Measurements from ENCODE around the gene TGM6. TPM values are rescaled to one million over a fixed set of nuclear protein-coding genes. Genes with fewer than 3 reads are reported as not detected.

TGM6 gene
- total and polyA plus RNA-seq, 9 of the 15 experiments (the other 6 are each of a cell fraction or from before 2014, with no cell fraction given): not detected

- TF ChIP-seq, protein P1, sequence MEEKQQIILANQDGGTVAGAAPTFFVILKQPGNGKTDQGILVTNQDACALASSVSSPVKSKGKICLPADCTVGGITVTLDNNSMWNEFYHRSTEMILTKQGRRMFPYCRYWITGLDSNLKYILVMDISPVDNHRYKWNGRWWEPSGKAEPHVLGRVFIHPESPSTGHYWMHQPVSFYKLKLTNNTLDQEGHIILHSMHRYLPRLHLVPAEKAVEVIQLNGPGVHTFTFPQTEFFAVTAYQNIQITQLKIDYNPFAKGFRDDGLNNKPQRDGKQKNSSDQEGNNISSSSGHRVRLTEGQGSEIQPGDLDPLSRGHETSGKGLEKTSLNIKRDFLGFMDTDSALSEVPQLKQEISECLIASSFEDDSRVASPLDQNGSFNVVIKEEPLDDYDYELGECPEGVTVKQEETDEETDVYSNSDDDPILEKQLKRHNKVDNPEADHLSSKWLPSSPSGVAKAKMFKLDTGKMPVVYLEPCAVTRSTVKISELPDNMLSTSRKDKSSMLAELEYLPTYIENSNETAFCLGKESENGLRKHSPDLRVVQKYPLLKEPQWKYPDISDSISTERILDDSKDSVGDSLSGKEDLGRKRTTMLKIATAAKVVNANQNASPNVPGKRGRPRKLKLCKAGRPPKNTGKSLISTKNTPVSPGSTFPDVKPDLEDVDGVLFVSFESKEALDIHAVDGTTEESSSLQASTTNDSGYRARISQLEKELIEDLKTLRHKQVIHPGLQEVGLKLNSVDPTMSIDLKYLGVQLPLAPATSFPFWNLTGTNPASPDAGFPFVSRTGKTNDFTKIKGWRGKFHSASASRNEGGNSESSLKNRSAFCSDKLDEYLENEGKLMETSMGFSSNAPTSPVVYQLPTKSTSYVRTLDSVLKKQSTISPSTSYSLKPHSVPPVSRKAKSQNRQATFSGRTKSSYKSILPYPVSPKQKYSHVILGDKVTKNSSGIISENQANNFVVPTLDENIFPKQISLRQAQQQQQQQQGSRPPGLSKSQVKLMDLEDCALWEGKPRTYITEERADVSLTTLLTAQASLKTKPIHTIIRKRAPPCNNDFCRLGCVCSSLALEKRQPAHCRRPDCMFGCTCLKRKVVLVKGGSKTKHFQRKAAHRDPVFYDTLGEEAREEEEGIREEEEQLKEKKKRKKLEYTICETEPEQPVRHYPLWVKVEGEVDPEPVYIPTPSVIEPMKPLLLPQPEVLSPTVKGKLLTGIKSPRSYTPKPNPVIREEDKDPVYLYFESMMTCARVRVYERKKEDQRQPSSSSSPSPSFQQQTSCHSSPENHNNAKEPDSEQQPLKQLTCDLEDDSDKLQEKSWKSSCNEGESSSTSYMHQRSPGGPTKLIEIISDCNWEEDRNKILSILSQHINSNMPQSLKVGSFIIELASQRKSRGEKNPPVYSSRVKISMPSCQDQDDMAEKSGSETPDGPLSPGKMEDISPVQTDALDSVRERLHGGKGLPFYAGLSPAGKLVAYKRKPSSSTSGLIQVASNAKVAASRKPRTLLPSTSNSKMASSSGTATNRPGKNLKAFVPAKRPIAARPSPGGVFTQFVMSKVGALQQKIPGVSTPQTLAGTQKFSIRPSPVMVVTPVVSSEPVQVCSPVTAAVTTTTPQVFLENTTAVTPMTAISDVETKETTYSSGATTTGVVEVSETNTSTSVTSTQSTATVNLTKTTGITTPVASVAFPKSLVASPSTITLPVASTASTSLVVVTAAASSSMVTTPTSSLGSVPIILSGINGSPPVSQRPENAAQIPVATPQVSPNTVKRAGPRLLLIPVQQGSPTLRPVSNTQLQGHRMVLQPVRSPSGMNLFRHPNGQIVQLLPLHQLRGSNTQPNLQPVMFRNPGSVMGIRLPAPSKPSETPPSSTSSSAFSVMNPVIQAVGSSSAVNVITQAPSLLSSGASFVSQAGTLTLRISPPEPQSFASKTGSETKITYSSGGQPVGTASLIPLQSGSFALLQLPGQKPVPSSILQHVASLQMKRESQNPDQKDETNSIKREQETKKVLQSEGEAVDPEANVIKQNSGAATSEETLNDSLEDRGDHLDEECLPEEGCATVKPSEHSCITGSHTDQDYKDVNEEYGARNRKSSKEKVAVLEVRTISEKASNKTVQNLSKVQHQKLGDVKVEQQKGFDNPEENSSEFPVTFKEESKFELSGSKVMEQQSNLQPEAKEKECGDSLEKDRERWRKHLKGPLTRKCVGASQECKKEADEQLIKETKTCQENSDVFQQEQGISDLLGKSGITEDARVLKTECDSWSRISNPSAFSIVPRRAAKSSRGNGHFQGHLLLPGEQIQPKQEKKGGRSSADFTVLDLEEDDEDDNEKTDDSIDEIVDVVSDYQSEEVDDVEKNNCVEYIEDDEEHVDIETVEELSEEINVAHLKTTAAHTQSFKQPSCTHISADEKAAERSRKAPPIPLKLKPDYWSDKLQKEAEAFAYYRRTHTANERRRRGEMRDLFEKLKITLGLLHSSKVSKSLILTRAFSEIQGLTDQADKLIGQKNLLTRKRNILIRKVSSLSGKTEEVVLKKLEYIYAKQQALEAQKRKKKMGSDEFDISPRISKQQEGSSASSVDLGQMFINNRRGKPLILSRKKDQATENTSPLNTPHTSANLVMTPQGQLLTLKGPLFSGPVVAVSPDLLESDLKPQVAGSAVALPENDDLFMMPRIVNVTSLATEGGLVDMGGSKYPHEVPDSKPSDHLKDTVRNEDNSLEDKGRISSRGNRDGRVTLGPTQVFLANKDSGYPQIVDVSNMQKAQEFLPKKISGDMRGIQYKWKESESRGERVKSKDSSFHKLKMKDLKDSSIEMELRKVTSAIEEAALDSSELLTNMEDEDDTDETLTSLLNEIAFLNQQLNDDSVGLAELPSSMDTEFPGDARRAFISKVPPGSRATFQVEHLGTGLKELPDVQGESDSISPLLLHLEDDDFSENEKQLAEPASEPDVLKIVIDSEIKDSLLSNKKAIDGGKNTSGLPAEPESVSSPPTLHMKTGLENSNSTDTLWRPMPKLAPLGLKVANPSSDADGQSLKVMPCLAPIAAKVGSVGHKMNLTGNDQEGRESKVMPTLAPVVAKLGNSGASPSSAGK (IDR thresholded peaks at IDR 0.05): peak; percentile 83
- TF ChIP-seq E2F3 (CRISPR knock-in tag; IDR thresholded peaks at IDR 0.05): peak; percentile 100
- TF ChIP-seq CBX5 (IDR thresholded peaks at IDR 0.05; ENCODE audit: borderline replicate concordance, low read depth): no peak
- TF ChIP-seq POLR2AphosphoS5 (IDR thresholded peaks at IDR 0.05; ENCODE audit: control insufficient read depth, insufficient read depth, low read depth, low read length): peak; percentile 89
- no peak for TF ChIP-seq ZNF274 (IDR thresholded peaks at IDR 0.05; ENCODE audit: borderline replicate concordance, low read depth, low read length)
- TF ChIP-seq SAFB (IDR thresholded peaks at IDR 0.05; ENCODE audit: borderline replicate concordance, low read depth, low read length): no peak
- peak; percentile 100 for TF ChIP-seq ZFX (CRISPR knock-in tag; IDR thresholded peaks at IDR 0.05)
- TF ChIP-seq MCM3 (IDR thresholded peaks at IDR 0.05): no peak
- no peak for TF ChIP-seq NR4A1 (CRISPR knock-in tag; IDR thresholded peaks at IDR 0.05)
- TF ChIP-seq NR4A1 (tag; IDR thresholded peaks at IDR 0.05): no peak
- no peak; the same call in 1 of the 2 replicates for TF ChIP-seq ZNF764 (CRISPR knock-in tag; IDR thresholded peaks at IDR 0.05; ENCODE audit: low read depth)
- no peak for TF ChIP-seq EZH2 (IDR thresholded peaks at IDR 0.05; ENCODE audit: borderline replicate concordance, low read depth, low read length)
- TF ChIP-seq, protein P2, sequence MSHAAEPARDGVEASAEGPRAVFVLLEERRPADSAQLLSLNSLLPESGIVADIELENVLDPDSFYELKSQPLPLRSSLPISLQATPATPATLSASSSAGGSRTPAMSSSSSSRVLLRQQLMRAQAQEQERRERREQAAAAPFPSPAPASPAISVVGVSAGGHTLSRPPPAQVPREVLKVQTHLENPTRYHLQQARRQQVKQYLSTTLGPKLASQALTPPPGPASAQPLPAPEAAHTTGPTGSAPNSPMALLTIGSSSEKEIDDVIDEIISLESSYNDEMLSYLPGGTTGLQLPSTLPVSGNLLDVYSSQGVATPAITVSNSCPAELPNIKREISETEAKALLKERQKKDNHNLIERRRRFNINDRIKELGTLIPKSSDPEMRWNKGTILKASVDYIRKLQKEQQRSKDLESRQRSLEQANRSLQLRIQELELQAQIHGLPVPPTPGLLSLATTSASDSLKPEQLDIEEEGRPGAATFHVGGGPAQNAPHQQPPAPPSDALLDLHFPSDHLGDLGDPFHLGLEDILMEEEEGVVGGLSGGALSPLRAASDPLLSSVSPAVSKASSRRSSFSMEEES (CRISPR knock-in tag; IDR thresholded peaks at IDR 0.05): no peak
- peak; percentile 96 for TF ChIP-seq TAF1 (IDR thresholded peaks at IDR 0.05; ENCODE audit: control insufficient read depth, extremely low read depth, insufficient read depth, low read length, severe bottlenecking)
- peak; percentile 100 for TF ChIP-seq BRD9 (IDR thresholded peaks at IDR 0.05; ENCODE audit: low read depth, partially characterized antibody)
Observed at GRCh38 chr20:2470423-2471193, 89.9 kb downstream of the TGM6 start, which contains the start of gene SNRPB (continued).

Data from K562 (cell line).